22Rv1 (cell line): ENCODE data around the gene CLASP1.

ENCODE experiments used
- CTCF ChIP-seq: fragments of 450-650 bp; IDR thresholded peaks from 2 replicates; pipeline ENCODE4 v1.5.1; 2017; ENCODE audit warnings: mild to moderate bottlenecking
- ZFX ChIP-seq: fragments of 450-650 bp; IDR thresholded peaks from 2 replicates; pipeline ENCODE4 v1.6.1; 2017; ENCODE audit warnings: antibody characterized with exemption, borderline replicate concordance

GRCh38 chr2:121295911-121296650, 353.2 kb downstream of the CLASP1 start:
- TF ChIP-seq CTCF (no peak), ZFX (no peak)
